PFSK-1 (cell line): ENCODE data around the gene SQSTM1.

Experiments
- POLR2AphosphoS5 ChIP-seq: IDR thresholded peaks from 2 replicates; pipeline ENCODE4 v1.6.1; 2012; ENCODE audit warnings: low read depth, mild to moderate bottlenecking, control low read depth, low read length, moderate library complexity
- TAF1 ChIP-seq: IDR thresholded peaks from 2 replicates; pipeline ENCODE4 v1.6.1; 2012; ENCODE audit warnings: low read length, control low read depth, borderline replicate concordance; ENCODE audit not compliant: insufficient read depth

GRCh38 chr5:179773686-179774040 is 47.0 kb upstream of the SQSTM1 start:
- TF ChIP-seq POLR2AphosphoS5 (no peak), TAF1 (no peak)
